Parathyroid adenoma (tissue), 2 donors: ENCODE results near the gene AMACR.

Experiments
- H2AFZ ChIP-seq: fragments of 300-600 bp; sonication (generic); one replicate; pipeline ENCODE4 v1.7.0; 2017; ENCODE audit warnings: antibody characterized with exemption, mild to moderate bottlenecking
- H3K27ac ChIP-seq: fragments of 300-600 bp; sonication (generic); one replicate; pipeline ENCODE4 v1.7.0; 2017
- H3K27me3 ChIP-seq: fragments of 300-600 bp; sonication (generic); one replicate; pipeline ENCODE4 v1.7.0; 2017; ENCODE audit warnings: low read length; ENCODE audit not compliant: control insufficient read depth, insufficient read depth
- H3K36me3 ChIP-seq: fragments of 300-600 bp; sonication (generic); one replicate; pipeline ENCODE4 v1.7.0; 2017; ENCODE audit warnings: low read length; ENCODE audit not compliant: control insufficient read depth, insufficient read depth
- H3K4me1 ChIP-seq: fragments of 300-600 bp; sonication (generic); one replicate; pipeline ENCODE4 v1.7.0; 2017; ENCODE audit warnings: control low read depth
- H3K4me2 ChIP-seq: fragments of 300-600 bp; sonication (generic); one replicate; pipeline ENCODE4 v1.7.0; 2017; ENCODE audit warnings: low read length
- H3K4me3 ChIP-seq: fragments of 300-600 bp; sonication (generic); one replicate; pipeline ENCODE4 v1.7.0; 2017; ENCODE audit warnings: low read depth, low read length
- H3K79me2 ChIP-seq: fragments of 300-600 bp; sonication (generic); one replicate; pipeline ENCODE4 v1.7.0; 2017; ENCODE audit warnings: control low read depth
- H3K9ac ChIP-seq: fragments of 300-600 bp; sonication (generic); one replicate; pipeline ENCODE4 v1.7.0; 2017; ENCODE audit warnings: mild to moderate bottlenecking
- H3K9me3 ChIP-seq: fragments of 300-600 bp; sonication (generic); one replicate; pipeline ENCODE4 v1.7.0; 2017; ENCODE audit warnings: low read length; ENCODE audit not compliant: control insufficient read depth
- TF ChIP-seq, protein P1 (sequence below): fragments of 300-600 bp; sonication (generic); IDR thresholded peaks from one replicate; pipeline ENCODE4 v1.7.0; 2017; ENCODE audit warnings: antibody characterized with exemption, mild to moderate bottlenecking
- donor health status: primary hyperparathyroidism.

AMACR gene

DNA sequence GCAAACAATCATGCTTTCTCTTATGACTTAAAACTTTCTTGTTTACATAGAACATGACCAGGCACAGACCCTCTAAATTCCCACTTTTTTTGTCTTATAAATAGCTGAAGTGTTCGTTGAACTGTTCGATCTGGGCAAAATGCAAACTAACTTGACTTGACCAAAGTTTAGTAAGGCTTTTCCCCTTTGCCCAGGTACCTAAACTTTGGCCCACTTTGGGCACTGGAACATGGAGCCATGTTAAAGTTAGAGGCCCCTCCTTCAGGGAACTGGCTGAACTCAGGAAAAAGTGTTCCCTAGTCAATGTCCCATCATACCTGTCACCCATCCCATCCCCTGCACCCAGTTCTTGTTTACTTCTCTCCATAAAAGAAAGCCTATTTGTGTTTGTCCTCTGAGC, 9.4 kb upstream of the AMACR start:
- H3K4me2 ChIP-seq, result no peak overlapping the region
- no peaks in the 10 kb centered on the region for H3K4me1 ChIP-seq
- no peaks in the 10 kb centered on the region for H3K27me3 ChIP-seq
- no peak overlapping the region for H3K9ac ChIP-seq
- TF ChIP-seq, protein P1, sequence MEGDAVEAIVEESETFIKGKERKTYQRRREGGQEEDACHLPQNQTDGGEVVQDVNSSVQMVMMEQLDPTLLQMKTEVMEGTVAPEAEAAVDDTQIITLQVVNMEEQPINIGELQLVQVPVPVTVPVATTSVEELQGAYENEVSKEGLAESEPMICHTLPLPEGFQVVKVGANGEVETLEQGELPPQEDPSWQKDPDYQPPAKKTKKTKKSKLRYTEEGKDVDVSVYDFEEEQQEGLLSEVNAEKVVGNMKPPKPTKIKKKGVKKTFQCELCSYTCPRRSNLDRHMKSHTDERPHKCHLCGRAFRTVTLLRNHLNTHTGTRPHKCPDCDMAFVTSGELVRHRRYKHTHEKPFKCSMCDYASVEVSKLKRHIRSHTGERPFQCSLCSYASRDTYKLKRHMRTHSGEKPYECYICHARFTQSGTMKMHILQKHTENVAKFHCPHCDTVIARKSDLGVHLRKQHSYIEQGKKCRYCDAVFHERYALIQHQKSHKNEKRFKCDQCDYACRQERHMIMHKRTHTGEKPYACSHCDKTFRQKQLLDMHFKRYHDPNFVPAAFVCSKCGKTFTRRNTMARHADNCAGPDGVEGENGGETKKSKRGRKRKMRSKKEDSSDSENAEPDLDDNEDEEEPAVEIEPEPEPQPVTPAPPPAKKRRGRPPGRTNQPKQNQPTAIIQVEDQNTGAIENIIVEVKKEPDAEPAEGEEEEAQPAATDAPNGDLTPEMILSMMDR, result no peak
- no peak overlapping the region for H2AFZ ChIP-seq
- no peak overlapping the region for H3K27ac ChIP-seq
- H3K79me2 ChIP-seq, result no peaks in the 10 kb centered on the region
- H3K4me3 ChIP-seq, result no peak overlapping the region
- no peaks in the 10 kb centered on the region for H3K9me3 ChIP-seq
- no peaks in the 10 kb centered on the region for H3K36me3 ChIP-seq

DNA sequence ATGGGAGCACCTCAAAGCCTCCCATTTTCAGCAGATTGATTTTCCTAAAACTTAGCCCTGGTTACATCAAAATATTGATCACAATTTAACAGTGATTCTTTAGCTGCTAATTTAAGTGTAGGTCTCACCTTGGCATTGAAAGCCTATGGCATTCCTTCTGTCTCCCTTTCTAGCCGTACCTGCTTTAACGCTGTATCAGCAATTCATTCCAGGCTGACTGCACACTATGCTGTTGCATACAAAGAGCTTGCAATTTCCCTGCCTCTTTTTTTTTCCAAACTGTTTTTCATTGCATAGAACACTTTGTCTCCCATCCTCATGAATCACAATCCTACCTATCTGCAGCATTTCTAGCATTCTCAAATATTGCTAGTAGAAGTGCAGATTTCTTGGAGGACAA, 8.9 kb upstream of the AMACR start:
- H3K4me2 ChIP-seq, result no peak overlapping the region
- no peaks in the 10 kb centered on the region for H3K9me3 ChIP-seq
- no peak overlapping the region for H3K27ac ChIP-seq
- H3K36me3 ChIP-seq, result no peaks in the 10 kb centered on the region
- H3K4me1 ChIP-seq, result no peaks in the 10 kb centered on the region
- no peak overlapping the region for H3K9ac ChIP-seq
- no peak overlapping the region for H3K4me3 ChIP-seq
- no peaks in the 10 kb centered on the region for H3K79me2 ChIP-seq
- TF ChIP-seq, protein P1, result no peak
- H2AFZ ChIP-seq, result no peak overlapping the region
- H3K27me3 ChIP-seq, result no peaks in the 10 kb centered on the region

DNA sequence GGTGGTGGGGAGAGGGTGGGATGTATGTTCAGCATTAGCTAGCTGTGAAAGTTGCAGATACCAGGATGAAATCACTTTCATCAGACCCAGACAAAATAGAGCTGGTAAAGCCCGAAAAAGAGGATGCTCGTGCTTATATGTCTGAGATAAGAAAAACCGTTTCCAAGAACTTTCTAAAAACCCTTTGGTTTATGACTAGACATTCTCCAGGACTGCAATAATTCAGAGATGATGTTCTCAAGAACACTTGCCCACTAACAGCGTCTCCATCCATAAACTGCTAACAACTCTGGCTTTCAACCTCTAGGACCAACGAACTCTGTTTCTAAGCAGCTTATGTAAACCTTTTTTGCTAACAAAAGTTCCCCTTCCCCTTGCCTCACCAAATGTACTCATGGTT, 8.4 kb upstream of the AMACR start:
- Histone ChIP-seq H3K4me2 (no peak overlapping the region), H2AFZ (no peak overlapping the region), H3K27me3 (no peaks in the 10 kb centered on the region), H3K4me1 (no peaks in the 10 kb centered on the region), H3K4me3 (no peak overlapping the region), H3K79me2 (no peaks in the 10 kb centered on the region), H3K36me3 (no peaks in the 10 kb centered on the region), H3K27ac (no peak overlapping the region), H3K9me3 (no peaks in the 10 kb centered on the region), H3K9ac (no peak overlapping the region)
- TF ChIP-seq, protein P1, result no peak

DNA sequence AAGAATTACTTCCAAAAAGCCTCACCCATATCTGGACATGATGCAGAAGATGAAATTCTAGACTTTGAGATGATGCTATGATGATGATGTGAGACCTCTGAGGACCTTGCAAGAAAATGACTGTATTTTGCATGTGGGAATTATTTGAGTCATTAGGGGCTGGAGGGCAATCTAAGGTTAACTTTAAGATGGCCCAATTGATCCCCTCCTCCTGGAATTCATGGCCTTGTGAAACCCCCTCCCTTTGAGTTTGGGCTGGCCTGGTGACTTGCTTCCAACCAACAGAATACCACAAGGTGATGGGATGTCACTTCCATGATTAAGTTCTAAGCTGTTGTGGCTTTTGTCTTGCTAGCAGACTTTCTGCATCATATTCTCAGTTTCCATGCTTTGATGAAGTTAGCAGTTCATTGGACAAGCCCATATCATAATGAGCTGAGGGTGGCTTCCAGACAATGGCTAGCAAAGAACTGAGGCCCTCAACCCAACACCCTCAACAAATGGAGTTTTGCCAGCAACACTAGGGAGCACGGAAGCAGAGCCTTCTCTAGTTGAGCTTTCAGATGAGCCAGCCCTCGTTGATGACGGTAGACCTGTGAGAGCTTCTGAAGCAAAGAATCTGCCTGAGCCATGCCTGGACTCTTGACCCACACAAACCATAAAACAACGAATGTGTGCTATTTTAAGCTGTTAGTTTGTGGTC, 7.4 kb upstream of the AMACR start:
- Histone ChIP-seq H3K9me3 (no peaks in the 10 kb centered on the region), H3K79me2 (no peaks in the 10 kb centered on the region), H3K4me3 (no peak overlapping the region), H3K27me3 (no peaks in the 10 kb centered on the region), H3K4me1 (no peaks in the 10 kb centered on the region), H3K36me3 (no peaks in the 10 kb centered on the region), H3K4me2 (no peak overlapping the region), H3K27ac (no peak overlapping the region), H2AFZ (no peak overlapping the region), H3K9ac (no peak overlapping the region)
- TF ChIP-seq, protein P1, result no peak

DNA sequence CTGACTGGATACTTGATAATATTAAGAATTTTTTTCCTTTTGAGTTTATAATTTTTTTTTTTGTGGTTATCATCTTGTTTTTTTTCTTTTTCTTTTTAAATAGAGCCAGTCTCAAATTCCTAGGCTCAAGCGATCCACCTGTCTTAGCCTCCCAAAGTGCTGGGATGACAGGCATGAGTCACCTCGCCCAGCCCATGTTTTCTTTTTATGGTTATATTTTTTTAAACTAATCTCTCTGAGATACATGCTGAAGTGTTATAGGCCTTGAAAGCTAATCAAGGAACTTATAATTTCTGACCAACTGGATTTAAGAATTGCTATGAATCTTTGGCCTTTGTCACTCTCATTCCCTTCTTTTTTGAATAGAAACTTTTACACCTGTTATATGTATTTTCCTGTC, 6.8 kb upstream of the AMACR start:
- no peaks in the 10 kb centered on the region for H3K4me1 ChIP-seq
- H3K9me3 ChIP-seq, result no peaks in the 10 kb centered on the region
- no peak overlapping the region for H3K27ac ChIP-seq

More for the DNA sequence above, 6.8 kb upstream of the AMACR start:
- TF ChIP-seq, protein P1, result no peak
- Histone ChIP-seq H3K79me2 (no peaks in the 10 kb centered on the region), H3K36me3 (no peaks in the 10 kb centered on the region), H3K4me2 (no peak overlapping the region), H2AFZ (no peak overlapping the region), H3K27me3 (no peaks in the 10 kb centered on the region), H3K4me3 (no peak overlapping the region), H3K9ac (no peak overlapping the region)
